Loucy (cell line): ENCODE data around the gene GKN2.

Experiments used
- H2AFZ ChIP-seq: fragments of 200-600 bp; sonication (generic); 2 replicates; pipeline ENCODE4 v1.6.0; 2016; ENCODE audit warnings: antibody characterized with exemption, mild to moderate bottlenecking, low read length, moderate library complexity
- H3F3A ChIP-seq: fragments of 200-600 bp; 2 replicates; pipeline ENCODE4 v1.6.0; 2016; ENCODE audit warnings: antibody characterized with exemption, low read depth, mild to moderate bottlenecking
- H3K27me3 ChIP-seq: fragments of 200-600 bp; sonication (generic); 2 replicates; pipeline ENCODE4 v1.6.1; 2014; ENCODE audit warnings: low read length, mild to moderate bottlenecking; ENCODE audit not compliant: insufficient read depth, poor library complexity, severe bottlenecking
- H3K36me3 ChIP-seq: fragments of 200-600 bp; sonication (generic); 2 replicates; pipeline ENCODE4 v1.6.1; 2016; ENCODE audit warnings: low read length; ENCODE audit not compliant: insufficient read depth
- H3K4me1 ChIP-seq: fragments of 200-600 bp; sonication (generic); 2 replicates; pipeline ENCODE4 v1.5.1; 2014; ENCODE audit warnings: low read length, mild to moderate bottlenecking; ENCODE audit not compliant: insufficient read depth, poor library complexity, severe bottlenecking
- H3K4me2 ChIP-seq: fragments of 200-600 bp; sonication (generic); 2 replicates; pipeline ENCODE4 v1.6.0; 2014; ENCODE audit warnings: antibody characterized with exemption, low read length, low read depth, mild to moderate bottlenecking; ENCODE audit not compliant: poor library complexity, severe bottlenecking
- H3K4me3 ChIP-seq: fragments of 200-600 bp; sonication (generic); 2 replicates; pipeline ENCODE4 v1.5.1; 2014; ENCODE audit warnings: low read length, mild to moderate bottlenecking, mixed read lengths; ENCODE audit not compliant: poor library complexity, severe bottlenecking
- H3K79me2 ChIP-seq: fragments of 200-600 bp; sonication (generic); 2 replicates; pipeline ENCODE4 v1.6.1; 2014; ENCODE audit warnings: low read length; ENCODE audit not compliant: insufficient read depth
- H3K9ac ChIP-seq: fragments of 200-600 bp; sonication (generic); 2 replicates; pipeline ENCODE4 v1.6.0; 2014; ENCODE audit warnings: mild to moderate bottlenecking, low read depth, low read length, moderate library complexity; ENCODE audit not compliant: poor library complexity, severe bottlenecking
- H3K9me2 ChIP-seq: fragments of 200-600 bp; sonication (generic); replicated peaks from 2 replicates; pipeline ENCODE4 v1.6.1; 2016; ENCODE audit warnings: low read depth, low read length, mixed read lengths
- H3K9me3 ChIP-seq: fragments of 200-600 bp; sonication (generic); 2 replicates; pipeline ENCODE4 v1.6.1; 2014; ENCODE audit warnings: mild to moderate bottlenecking, antibody characterized with exemption, low read length, low read depth; ENCODE audit not compliant: insufficient read depth
- H4K20me1 ChIP-seq: fragments of 200-600 bp; sonication (generic); 2 replicates; pipeline ENCODE4 v1.6.0; 2014; ENCODE audit warnings: antibody characterized with exemption, low read length, mild to moderate bottlenecking; ENCODE audit not compliant: insufficient read depth, poor library complexity, severe bottlenecking
- EZH2phosphoT487 ChIP-seq: fragments of 200-600 bp; IDR thresholded peaks from 2 replicates; pipeline ENCODE4 v1.6.1; 2018; ENCODE audit warnings: antibody characterized with exemption, mild to moderate bottlenecking, moderate library complexity, borderline replicate concordance
- TF ChIP-seq, protein P1 (sequence below): fragments of 200-600 bp; sonication (generic); conservative IDR thresholded peaks from 2 replicates; pipeline ENCODE4 v1.5.1; 2014; ENCODE audit warnings: mild to moderate bottlenecking, antibody characterized with exemption, low read length

GKN2 gene

DNA sequence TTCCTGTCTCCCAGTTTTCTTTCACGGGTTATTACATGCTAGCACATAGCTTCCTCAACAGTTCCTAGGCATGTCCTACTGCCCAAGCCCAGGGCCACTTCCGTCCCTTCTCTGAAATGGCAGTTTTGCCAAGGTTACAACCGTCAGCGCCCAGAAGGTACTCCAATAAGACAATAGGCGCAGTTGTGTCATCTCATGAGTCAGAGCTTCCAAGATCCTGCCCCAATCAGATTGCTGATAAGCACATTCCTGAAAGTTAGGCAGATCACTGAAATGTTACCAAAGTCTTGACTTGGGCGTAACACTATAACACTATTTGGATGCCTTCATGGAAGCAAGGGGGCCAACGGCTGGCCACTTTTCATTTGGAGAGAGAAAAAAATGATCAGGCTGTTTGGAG, 34.2 kb downstream of the GKN2 start:
- Histone ChIP-seq H3K9me2 (no peaks in the 10 kb centered on the region), H3K9ac (no peak overlapping the region), H3K36me3 (no peaks in the 10 kb centered on the region), H3K4me3 (no peak overlapping the region), H3K4me2 (no peak overlapping the region), H3F3A (no peaks in the 10 kb centered on the region), H2AFZ (no peak overlapping the region), H3K4me1 (peaks cover 34% of the 10 kb centered on the region), H3K27me3 (no peaks in the 10 kb centered on the region), H3K9me3 (no peaks in the 10 kb centered on the region), H3K79me2 (no peaks in the 10 kb centered on the region), H4K20me1 (no peaks in the 10 kb centered on the region)
- TF ChIP-seq, protein P1, sequence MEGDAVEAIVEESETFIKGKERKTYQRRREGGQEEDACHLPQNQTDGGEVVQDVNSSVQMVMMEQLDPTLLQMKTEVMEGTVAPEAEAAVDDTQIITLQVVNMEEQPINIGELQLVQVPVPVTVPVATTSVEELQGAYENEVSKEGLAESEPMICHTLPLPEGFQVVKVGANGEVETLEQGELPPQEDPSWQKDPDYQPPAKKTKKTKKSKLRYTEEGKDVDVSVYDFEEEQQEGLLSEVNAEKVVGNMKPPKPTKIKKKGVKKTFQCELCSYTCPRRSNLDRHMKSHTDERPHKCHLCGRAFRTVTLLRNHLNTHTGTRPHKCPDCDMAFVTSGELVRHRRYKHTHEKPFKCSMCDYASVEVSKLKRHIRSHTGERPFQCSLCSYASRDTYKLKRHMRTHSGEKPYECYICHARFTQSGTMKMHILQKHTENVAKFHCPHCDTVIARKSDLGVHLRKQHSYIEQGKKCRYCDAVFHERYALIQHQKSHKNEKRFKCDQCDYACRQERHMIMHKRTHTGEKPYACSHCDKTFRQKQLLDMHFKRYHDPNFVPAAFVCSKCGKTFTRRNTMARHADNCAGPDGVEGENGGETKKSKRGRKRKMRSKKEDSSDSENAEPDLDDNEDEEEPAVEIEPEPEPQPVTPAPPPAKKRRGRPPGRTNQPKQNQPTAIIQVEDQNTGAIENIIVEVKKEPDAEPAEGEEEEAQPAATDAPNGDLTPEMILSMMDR = no peak
- TF ChIP-seq EZH2phosphoT487 = no peak

- Histone ChIP-seq H2AFZ (no peak overlapping the region), H3K4me3 (no peak overlapping the region), H3K27me3 (no peaks in the 10 kb centered on the region), H3K9ac (no peak overlapping the region), H3K4me1 (peaks cover 41% of the 10 kb centered on the region), H3K36me3 (no peaks in the 10 kb centered on the region), H3K4me2 (no peak overlapping the region), H3K79me2 (no peaks in the 10 kb centered on the region), H4K20me1 (no peaks in the 10 kb centered on the region), H3K9me3 (no peaks in the 10 kb centered on the region), H3F3A (no peaks in the 10 kb centered on the region), H3K9me2 (no peaks in the 10 kb centered on the region)
- TF ChIP-seq EZH2phosphoT487 = no peak
- TF ChIP-seq, protein P1 = no peak
Measured at GRCh38 chr2:68917034-68917718, 35.5 kb downstream of the GKN2 start.

DNA sequence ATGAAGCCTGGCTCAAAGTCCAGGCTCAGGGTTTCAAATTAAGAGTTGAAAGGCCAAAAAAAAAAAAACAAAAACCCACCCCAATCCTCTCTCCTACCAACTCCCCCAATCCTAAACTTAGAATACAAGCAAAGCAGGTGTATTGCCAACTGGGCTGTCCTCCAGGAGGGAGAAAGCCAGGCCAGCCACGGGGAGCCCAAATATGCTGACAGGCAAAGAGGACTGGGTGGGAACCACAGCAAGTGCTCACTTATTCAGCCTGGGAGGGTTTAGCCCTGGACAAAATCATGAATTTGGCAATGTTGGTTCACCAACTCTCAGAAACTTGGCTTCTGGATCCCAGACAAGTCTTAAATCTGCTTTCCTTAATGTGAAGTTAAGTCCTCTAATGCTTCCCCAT, 36.5 kb downstream of the GKN2 start:
- Histone ChIP-seq H2AFZ (no peak overlapping the region), H3K9ac (no peak overlapping the region), H3K36me3 (no peaks in the 10 kb centered on the region), H3K9me2 (no peaks in the 10 kb centered on the region), H3K79me2 (no peaks in the 10 kb centered on the region), H3K4me1 (peaks cover 49% of the 10 kb centered on the region), H3F3A (no peaks in the 10 kb centered on the region), H3K27me3 (no peaks in the 10 kb centered on the region), H4K20me1 (no peaks in the 10 kb centered on the region), H3K9me3 (no peaks in the 10 kb centered on the region), H3K4me3 (no peak overlapping the region), H3K4me2 (no peak overlapping the region)
- TF ChIP-seq, protein P1 = no peak
- no peak for TF ChIP-seq EZH2phosphoT487
